Keratinocyte (primary cell): ENCODE data around the gene ACKR3. TPM values are rescaled to one million over a fixed set of nuclear protein-coding genes. Genes with fewer than 3 reads are reported as not detected.

ENCODE experiments used
- DNase-seq: peaks from one replicate; pipeline ENCODE4 v3.0.0-alpha.2; 2011; ENCODE audit warnings: low read depth, missing footprints, low spot score
- FAIRE-seq: peaks from 2 replicates; lab custom pipeline; 2011; peaks lifted over from hg19 to GRCh38; lab: Jason Lieb, UNC
- H2AFZ ChIP-seq: 2 replicates; pipeline ENCODE4 v1.6.0; 2012; ENCODE audit warnings: low read length, control low read depth, inconsistent platforms; ENCODE audit not compliant: control insufficient read depth
- H3K27ac ChIP-seq: 2 replicates; pipeline ENCODE4 v1.5.1; 2011; ENCODE audit warnings: low read length; ENCODE audit not compliant: control insufficient read depth, insufficient read depth
- H3K27me3 ChIP-seq: 3 replicates; pipeline ENCODE4 v1.6.0; 2011; ENCODE audit warnings: low read length; ENCODE audit not compliant: control insufficient read depth, insufficient read depth; ENCODE audit errors: extremely low read depth
- H3K36me3 ChIP-seq, 2 experiments: 2 replicates in 1 of 2; 3 replicates in 1 of 2; pipeline ENCODE4 v1.5.1; 2011; ENCODE audit warnings: low read length in 2 of 2, mild to moderate bottlenecking in 1 of 2; ENCODE audit not compliant: control insufficient read depth in 2 of 2, insufficient read depth in 2 of 2; ENCODE audit errors: extremely low read depth in 1 of 2
- H3K4me1 ChIP-seq: 3 replicates; pipeline ENCODE4 v1.5.1; 2011; ENCODE audit warnings: low read length; ENCODE audit not compliant: control insufficient read depth, insufficient read depth; ENCODE audit errors: extremely low read depth
- H3K4me2 ChIP-seq: 3 replicates; pipeline ENCODE4 v1.6.0; 2011; ENCODE audit warnings: low read depth, low read length; ENCODE audit not compliant: control insufficient read depth, insufficient read depth; ENCODE audit errors: extremely low read depth
- H3K4me3 ChIP-seq, 3 experiments: fragments of 200-600 bp in 1 of 3; sonication (generic) in 1 of 3; 2 replicates in 2 of 3; 3 replicates in 1 of 3; pipeline ENCODE4 v1.5.1; 2011 to 2016; ENCODE audit warnings: low read length in 3 of 3, mild to moderate bottlenecking in 3 of 3, control low read depth in 2 of 3, inconsistent platforms in 1 of 3, low read depth in 1 of 3, mixed read lengths in 1 of 3, mixed run types in 1 of 3, moderate library complexity in 1 of 3; ENCODE audit not compliant: control insufficient read depth in 2 of 3, insufficient read depth in 2 of 3; ENCODE audit errors: extremely low read depth in 1 of 3
- H3K79me2 ChIP-seq: 2 replicates; pipeline ENCODE4 v1.6.0; 2012; ENCODE audit warnings: low read length; ENCODE audit not compliant: control insufficient read depth, insufficient read depth
- H3K9ac ChIP-seq: 3 replicates; pipeline ENCODE4 v1.6.0; 2011; ENCODE audit warnings: low read length; ENCODE audit not compliant: control insufficient read depth, insufficient read depth; ENCODE audit errors: extremely low read depth
- H3K9me1 ChIP-seq: 3 replicates; pipeline ENCODE4 v1.6.0; 2011; ENCODE audit warnings: low read length; ENCODE audit not compliant: control insufficient read depth, insufficient read depth; ENCODE audit errors: extremely low read depth
- H3K9me3 ChIP-seq: 2 replicates; pipeline ENCODE4 v1.5.1; 2012; ENCODE audit warnings: low read depth, low read length; ENCODE audit not compliant: control insufficient read depth
- H4K20me1 ChIP-seq: 3 replicates; pipeline ENCODE4 v1.6.0; 2011; ENCODE audit warnings: low read length; ENCODE audit not compliant: control insufficient read depth, insufficient read depth; ENCODE audit errors: extremely low read depth
- EZH2 ChIP-seq: IDR thresholded peaks from one replicate; pipeline ENCODE4 v1.6.1; 2012; ENCODE audit warnings: inconsistent platforms, mild to moderate bottlenecking, low read length, moderate library complexity
- dilution Hi-C: fragments of 300-500 bp; cut with MboI; formaldehyde crosslinking; loops from one replicate; pipeline ENCODE4 v1.7.0; 2020; ENCODE audit warnings: low sequenced_read_pairs; ENCODE audit not compliant: extremely low pct_ligation_motif_present
- polyA plus RNA-seq, 5 experiments: library from polyadenylated mRNA; depleted of rRNA in 3 of 5; stranded (reverse) in 3 of 5; stranded (forward) in 1 of 5; unstranded in 1 of 5; fragments of >200 nt; gene quantifications; 1 replicate in 1 of 5; 2 replicates in 3 of 5; 3 replicates in 1 of 5; pipeline versions ENCODE4 v1.2.1 to v1.2.3, GENCODE V29; 2011 to 2012; ENCODE audit warnings: missing spikeins in 2 of 5, low read depth in 1 of 5, low replicate concordance in 1 of 5
- TF ChIP-seq, protein P1 (sequence below), 3 experiments: IDR thresholded peaks in 1 of 3; conservative IDR thresholded peaks in 1 of 3; optimal IDR thresholded peaks in 1 of 3; 2 replicates in 2 of 3; 3 replicates in 1 of 3; pipeline versions ENCODE3 to v1.5.1; 2011; ENCODE audit warnings: low read length in 3 of 3, mild to moderate bottlenecking in 3 of 3, moderate library complexity in 2 of 3, control low read depth in 1 of 3, inconsistent platforms in 1 of 3; ENCODE audit not compliant: insufficient read depth in 2 of 3; ENCODE audit errors: extremely low read depth in 1 of 3

The ACKR3 gene
- polyA plus RNA-seq, 1 donor (not counting 4 experiments of a cell fraction or from before 2014, with no cell fraction given), result 29.4 TPM

- FAIRE-seq, result no peak
- peaks cover 26% of the 10 kb centered on the region for H3K27me3 ChIP-seq
Observed at GRCh38 chr2:236617221-236617737, 47.7 kb downstream of the ACKR3 start.

GRCh38 chr2:236617796-236618195 is 48.2 kb downstream of the ACKR3 start:
- Histone ChIP-seq H3K9me3 (no peaks in the 10 kb centered on the region), H3K36me3 (no peaks in the 10 kb centered on the region), H3K27ac (no peak overlapping the region), H3K4me2 (no peak overlapping the region), H3K79me2 (no peaks in the 10 kb centered on the region), H4K20me1 (no peaks in the 10 kb centered on the region), H2AFZ (no peak overlapping the region), H3K4me3 (no peak overlapping the region), H3K9ac (no peak overlapping the region), H3K4me1 (no peaks in the 10 kb centered on the region), H3K27me3 (peaks cover 26% of the 10 kb centered on the region), H3K9me1 (no peaks in the 10 kb centered on the region)
- TF ChIP-seq EZH2, result no peak
- TF ChIP-seq, protein P1, sequence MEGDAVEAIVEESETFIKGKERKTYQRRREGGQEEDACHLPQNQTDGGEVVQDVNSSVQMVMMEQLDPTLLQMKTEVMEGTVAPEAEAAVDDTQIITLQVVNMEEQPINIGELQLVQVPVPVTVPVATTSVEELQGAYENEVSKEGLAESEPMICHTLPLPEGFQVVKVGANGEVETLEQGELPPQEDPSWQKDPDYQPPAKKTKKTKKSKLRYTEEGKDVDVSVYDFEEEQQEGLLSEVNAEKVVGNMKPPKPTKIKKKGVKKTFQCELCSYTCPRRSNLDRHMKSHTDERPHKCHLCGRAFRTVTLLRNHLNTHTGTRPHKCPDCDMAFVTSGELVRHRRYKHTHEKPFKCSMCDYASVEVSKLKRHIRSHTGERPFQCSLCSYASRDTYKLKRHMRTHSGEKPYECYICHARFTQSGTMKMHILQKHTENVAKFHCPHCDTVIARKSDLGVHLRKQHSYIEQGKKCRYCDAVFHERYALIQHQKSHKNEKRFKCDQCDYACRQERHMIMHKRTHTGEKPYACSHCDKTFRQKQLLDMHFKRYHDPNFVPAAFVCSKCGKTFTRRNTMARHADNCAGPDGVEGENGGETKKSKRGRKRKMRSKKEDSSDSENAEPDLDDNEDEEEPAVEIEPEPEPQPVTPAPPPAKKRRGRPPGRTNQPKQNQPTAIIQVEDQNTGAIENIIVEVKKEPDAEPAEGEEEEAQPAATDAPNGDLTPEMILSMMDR (optimal IDR thresholded peaks at IDR 0.05 in 1 of 3, IDR thresholded peaks at IDR 0.05 in 1 of 3, conservative IDR thresholded peaks at IDR 0.05 in 1 of 3; ENCODE audit: extremely low read depth in 1 of 3, insufficient read depth in 2 of 3, low read length in 3 of 3), result no peak
- no peak for DNase-seq
- dilution Hi-C loops, result no loop called here
- no peak for FAIRE-seq

More at GRCh38 chr2:236617221-236617737, 47.7 kb downstream of the ACKR3 start:
- no peak for DNase-seq
- dilution Hi-C loops, result no loop called here
- Histone ChIP-seq H3K4me1 (no peaks in the 10 kb centered on the region), H3K27ac (no peak overlapping the region), H3K4me2 (no peak overlapping the region), H3K36me3 (no peaks in the 10 kb centered on the region), H3K4me3 (no peak overlapping the region), H3K9me1 (no peaks in the 10 kb centered on the region), H3K79me2 (no peaks in the 10 kb centered on the region), H3K9me3 (no peaks in the 10 kb centered on the region), H2AFZ (no peak overlapping the region), H3K9ac (no peak overlapping the region), H4K20me1 (no peaks in the 10 kb centered on the region)
- TF ChIP-seq EZH2, result no peak
- TF ChIP-seq, protein P1 (optimal IDR thresholded peaks at IDR 0.05 in 1 of 3, IDR thresholded peaks at IDR 0.05 in 1 of 3, conservative IDR thresholded peaks at IDR 0.05 in 1 of 3; ENCODE audit: extremely low read depth in 1 of 3, insufficient read depth in 2 of 3, low read length in 3 of 3), result no peak
